SK-N-SH (cell line): ENCODE measurements around the gene CYP3A5. TPM values are rescaled to one million over a fixed set of nuclear protein-coding genes. Genes with fewer than 3 reads are reported as not detected.

ENCODE experiments used
- CTCF ChIA-PET: fragments of 300-600, 350-600 bp; formaldehyde crosslinking; extraction: SDS; loops from one replicate; lab custom pipeline; 2021; lab: Yijun Ruan, JAX
- POLR2A ChIA-PET: fragments of 350-600 bp; sonication (Branson Sonifier 250); formaldehyde crosslinking; extraction: SDS; loops from one replicate; lab custom pipeline; 2020; ENCODE audit warnings: antibody characterized with exemption, inconsistent platforms; lab: Yijun Ruan, JAX
- DNase-seq: peaks from one replicate; pipeline ENCODE4 v3.0.0; 2012
- H2AFZ ChIP-seq: fragments of 200-600 bp; sonication (generic); 2 replicates; pipeline ENCODE4 v1.8.1; 2016; ENCODE audit warnings: antibody characterized with exemption, mild to moderate bottlenecking, low read depth
- H3F3A ChIP-seq: fragments of 200-600 bp; sonication (generic); replicated peaks from 2 replicates; pipeline ENCODE3; 2016; ENCODE audit warnings: antibody characterized with exemption, mild to moderate bottlenecking; ENCODE audit not compliant: insufficient read depth
- H3K27ac ChIP-seq, 2 experiments: fragments of 200-500 bp in 1 of 2; fragments of 200-600 bp in 1 of 2; sonication (Bioruptor generic) in 1 of 2; sonication (generic), shearing (Covaris generic) in 1 of 2; 2 replicates each; pipeline versions ENCODE4 v1.5.1 to v1.6.1; 2014 to 2016; ENCODE audit warnings: low read depth in 2 of 2, inconsistent platforms in 1 of 2, low read length in 1 of 2, mild to moderate bottlenecking in 1 of 2, mixed read lengths in 1 of 2
- H3K27me3 ChIP-seq: fragments of 200-600 bp; sonication (generic), shearing (Covaris generic); 2 replicates; pipeline ENCODE4 v1.6.1; 2016; ENCODE audit warnings: mixed run types; ENCODE audit not compliant: insufficient read depth
- H3K36me3 ChIP-seq, 2 experiments: fragments of 200-500 bp in 1 of 2; fragments of 200-600 bp in 1 of 2; sonication (Bioruptor generic) in 1 of 2; sonication (generic) in 1 of 2; replicated peaks in 1 of 2; 2 replicates each; pipeline versions ENCODE3 to v1.5.1; 2014 to 2016; ENCODE audit warnings: low read length in 1 of 2, mild to moderate bottlenecking in 1 of 2; ENCODE audit not compliant: insufficient read depth in 2 of 2, control insufficient read depth in 1 of 2
- H3K4me1 ChIP-seq, 2 experiments: fragments of 200-500 bp in 1 of 2; fragments of 200-600 bp in 1 of 2; sonication (Bioruptor generic) in 1 of 2; sonication (generic), shearing (Covaris generic) in 1 of 2; 2 replicates each; pipeline versions ENCODE4 v1.5.1 to v1.6.1; 2014 to 2016; ENCODE audit warnings: low read depth in 1 of 2, low read length in 1 of 2, mixed run types in 1 of 2; ENCODE audit not compliant: insufficient read depth in 2 of 2, control insufficient read depth in 1 of 2
- H3K4me2 ChIP-seq: fragments of 200-600 bp; sonication (generic), shearing (Covaris generic); 2 replicates; pipeline ENCODE4 v1.6.1; 2017; ENCODE audit warnings: mixed run types
- H3K4me3 ChIP-seq, 2 experiments: fragments of 200-500 bp in 1 of 2; fragments of 200-600 bp in 1 of 2; sonication (Bioruptor generic) in 1 of 2; sonication (generic), shearing (Covaris generic) in 1 of 2; 2 replicates each; pipeline versions ENCODE4 v1.5.1 to v1.8.1; 2014 to 2016; ENCODE audit warnings: low read depth in 2 of 2, inconsistent platforms in 1 of 2, low read length in 1 of 2, mild to moderate bottlenecking in 1 of 2, mixed read lengths in 1 of 2, moderate library complexity in 1 of 2
- H3K79me2 ChIP-seq: fragments of 200-600 bp; sonication (generic); 2 replicates; pipeline ENCODE4 v1.8.1; 2017; ENCODE audit warnings: mild to moderate bottlenecking; ENCODE audit not compliant: insufficient read depth
- H3K9ac ChIP-seq: fragments of 200-600 bp; sonication (generic); 2 replicates; pipeline ENCODE4 v1.6.1; 2017; ENCODE audit warnings: mixed run types
- H3K9me2 ChIP-seq: fragments of 200-600 bp; sonication (generic); 2 replicates; pipeline ENCODE4 v1.6.1; 2017; ENCODE audit warnings: mixed run types
- H3K9me3 ChIP-seq: fragments of 200-600 bp; sonication (generic); 2 replicates; pipeline ENCODE4 v1.6.1; 2017; ENCODE audit warnings: mixed run types, mild to moderate bottlenecking, moderate library complexity
- H4K20me1 ChIP-seq: fragments of 200-600 bp; sonication (generic); 2 replicates; pipeline ENCODE4 v1.6.1; 2017; ENCODE audit warnings: mild to moderate bottlenecking, mixed run types; ENCODE audit not compliant: insufficient read depth
- EZH2phosphoT487 ChIP-seq: fragments of 200-600 bp; sonication (generic); IDR thresholded peaks from 2 replicates; pipeline ENCODE4 v1.6.1; 2017; ENCODE audit warnings: low read depth, mixed run types, mild to moderate bottlenecking, antibody characterized with exemption, moderate library complexity, borderline replicate concordance
- FOXJ3 ChIP-seq: sonication (generic); formaldehyde crosslinking; IDR thresholded peaks from 2 replicates; pipeline ENCODE4 v1.5.1; 2020; ENCODE audit warnings: mild to moderate bottlenecking, missing genetic modification reagents
- GATA2 ChIP-seq: sonication (generic); formaldehyde crosslinking; IDR thresholded peaks from 2 replicates; pipeline ENCODE4 v1.5.0; 2020; ENCODE audit warnings: mild to moderate bottlenecking, missing genetic modification reagents
- MXI1 ChIP-seq: IDR thresholded peaks from 2 replicates; pipeline ENCODE4 v1.6.1; 2012; ENCODE audit warnings: mild to moderate bottlenecking, low read depth, low read length, improper control_type of control experiment
- NRF1 ChIP-seq: IDR thresholded peaks from 2 replicates; pipeline ENCODE4 v1.6.1; 2012; ENCODE audit warnings: low read depth, mild to moderate bottlenecking, low read length
- PBX3 ChIP-seq: IDR thresholded peaks from 2 replicates; pipeline ENCODE4; 2012
- RFX5 ChIP-seq: IDR thresholded peaks from 2 replicates; pipeline ENCODE4 v1.6.1; 2012; ENCODE audit warnings: mild to moderate bottlenecking, improper control_type of control experiment, low read length
- SIN3A ChIP-seq: IDR thresholded peaks from 2 replicates; pipeline ENCODE4 v1.6.1; 2012; ENCODE audit warnings: low read depth, mild to moderate bottlenecking, low read length, moderate library complexity, borderline replicate concordance
- SMC3 ChIP-seq: IDR thresholded peaks from 2 replicates; pipeline ENCODE4 v1.6.1; 2012; ENCODE audit warnings: low read depth, low read length, improper control_type of control experiment
- WGBS: methylation state at CpG from one replicate; pipeline ENCODE4 v1.1.6; 2017; ENCODE audit warnings: low lambda C conversion rate; 5-methylcytosine and 5-hydroxymethylcytosine counted together
- polyA plus RNA-seq, 3 experiments: library from polyadenylated mRNA; depleted of rRNA; stranded (reverse); fragments of >200 nt; gene quantifications; 2 replicates each; pipeline ENCODE4 v1.2.3, GENCODE V29; 2012
- TF ChIP-seq, protein P1 (sequence below): IDR thresholded peaks from 2 replicates; pipeline ENCODE4 v1.4.0; 2012; ENCODE audit warnings: low read depth
- TF ChIP-seq, protein P2 (sequence below): fragments of 200-600 bp; sonication (generic); IDR thresholded peaks from 2 replicates; pipeline ENCODE4 v1.6.1; 2017; ENCODE audit warnings: antibody characterized with exemption, mild to moderate bottlenecking, moderate library complexity

The CYP3A5 gene
- polyA plus RNA-seq, 1 of the 3 experiments (the other 2 are of a cell fraction) = 0.25 TPM

DNA sequence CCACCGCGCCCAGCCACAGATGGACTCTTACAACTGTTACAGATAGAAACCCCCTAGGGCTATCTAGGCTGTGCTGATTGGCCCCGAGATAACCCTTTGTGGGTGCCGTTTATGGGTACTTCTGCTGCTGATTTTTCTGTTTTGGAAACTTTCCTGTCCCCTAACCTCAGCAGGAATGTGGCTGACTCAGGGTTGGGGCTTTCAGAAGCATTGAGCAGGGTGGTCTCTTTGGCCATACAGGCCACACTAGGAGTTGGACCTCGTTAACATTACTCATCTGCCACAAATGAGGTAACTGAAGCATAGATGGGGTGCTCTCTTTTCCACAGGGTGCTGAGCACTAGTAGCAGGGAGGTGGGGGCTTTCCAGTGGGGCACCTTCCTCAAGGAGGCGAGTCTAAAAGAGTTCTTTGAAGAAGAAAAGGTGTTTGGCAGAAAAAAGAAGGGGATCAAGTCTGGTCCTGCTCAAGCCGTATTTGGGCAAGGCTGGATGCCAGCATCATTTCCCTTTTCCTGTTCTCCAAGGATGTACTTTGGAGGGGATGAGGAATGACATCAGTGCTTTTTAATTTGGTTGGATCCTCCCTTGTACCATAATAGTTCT lies 56.6 kb downstream of the CYP3A5 start:
- Histone ChIP-seq H3K9me3 (no peaks in the 10 kb centered on the region), H3K9me2 (no peaks in the 10 kb centered on the region)
- 86% methylated on average over 7 of the region's 7 CpGs for WGBS

GRCh38 chr7:99622596-99622995 lies 57.2 kb downstream of the CYP3A5 start:
- Histone ChIP-seq H3K36me3 (peaks cover 77 to 90% of the 10 kb centered on the region in 2 experiments), H3K9me2 (no peaks in the 10 kb centered on the region), H3K27me3 (no peaks in the 10 kb centered on the region), H2AFZ (no peak overlapping the region), H4K20me1 (no peaks in the 10 kb centered on the region), H3K27ac (no peak overlapping the region), H3K4me2 (no peak overlapping the region), H3K4me3 (no peak overlapping the region), H3K9ac (no peak overlapping the region), H3F3A (peaks cover 15% of the 10 kb centered on the region), H3K9me3 (no peaks in the 10 kb centered on the region), H3K79me2 (peaks cover 37% of the 10 kb centered on the region), H3K4me1 (peaks cover 5% of the 10 kb centered on the region in 2 experiments; a peak in 3 of 4 replicates)
- ChIA-PET POLR2A (no interaction called here), CTCF (interaction anchor here (1.1 to 1.2 kb wide), 2 partner anchors 18 to 42 kb away, joined by 3 to 5 read pairs; no protein-coding TSS in a partner anchor)
- 95% methylated on average over 10 of the region's 10 CpGs for WGBS
- TF ChIP-seq NRF1 = no peak
- TF ChIP-seq, protein P1, sequence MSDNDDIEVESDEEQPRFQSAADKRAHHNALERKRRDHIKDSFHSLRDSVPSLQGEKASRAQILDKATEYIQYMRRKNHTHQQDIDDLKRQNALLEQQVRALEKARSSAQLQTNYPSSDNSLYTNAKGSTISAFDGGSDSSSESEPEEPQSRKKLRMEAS = no peak
- TF ChIP-seq RFX5 = no peak
- no peak for TF ChIP-seq SMC3
- TF ChIP-seq PBX3 = no peak
- TF ChIP-seq, protein P2, sequence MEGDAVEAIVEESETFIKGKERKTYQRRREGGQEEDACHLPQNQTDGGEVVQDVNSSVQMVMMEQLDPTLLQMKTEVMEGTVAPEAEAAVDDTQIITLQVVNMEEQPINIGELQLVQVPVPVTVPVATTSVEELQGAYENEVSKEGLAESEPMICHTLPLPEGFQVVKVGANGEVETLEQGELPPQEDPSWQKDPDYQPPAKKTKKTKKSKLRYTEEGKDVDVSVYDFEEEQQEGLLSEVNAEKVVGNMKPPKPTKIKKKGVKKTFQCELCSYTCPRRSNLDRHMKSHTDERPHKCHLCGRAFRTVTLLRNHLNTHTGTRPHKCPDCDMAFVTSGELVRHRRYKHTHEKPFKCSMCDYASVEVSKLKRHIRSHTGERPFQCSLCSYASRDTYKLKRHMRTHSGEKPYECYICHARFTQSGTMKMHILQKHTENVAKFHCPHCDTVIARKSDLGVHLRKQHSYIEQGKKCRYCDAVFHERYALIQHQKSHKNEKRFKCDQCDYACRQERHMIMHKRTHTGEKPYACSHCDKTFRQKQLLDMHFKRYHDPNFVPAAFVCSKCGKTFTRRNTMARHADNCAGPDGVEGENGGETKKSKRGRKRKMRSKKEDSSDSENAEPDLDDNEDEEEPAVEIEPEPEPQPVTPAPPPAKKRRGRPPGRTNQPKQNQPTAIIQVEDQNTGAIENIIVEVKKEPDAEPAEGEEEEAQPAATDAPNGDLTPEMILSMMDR = no peak
- no peak for TF ChIP-seq FOXJ3 (CRISPR knock-in tag)
- no peak for TF ChIP-seq GATA2
- no peak for TF ChIP-seq EZH2phosphoT487
- no peak for TF ChIP-seq MXI1
- DNase-seq = no peak

More for the DNA sequence above, 56.6 kb downstream of the CYP3A5 start:
- Histone ChIP-seq H3K9ac (no peak overlapping the region), H4K20me1 (no peaks in the 10 kb centered on the region), H3K27ac (no peak overlapping the region), H3F3A (peaks cover 10% of the 10 kb centered on the region), H3K27me3 (no peaks in the 10 kb centered on the region), H3K4me1 (no peaks in the 10 kb centered on the region; a peak in 1 of 4 replicates), H3K79me2 (peaks cover 31% of the 10 kb centered on the region), H3K4me2 (no peak overlapping the region), H3K4me3 (no peak overlapping the region), H3K36me3 (peaks cover 82 to 95% of the 10 kb centered on the region in 2 experiments), H2AFZ (no peak overlapping the region)
- no peak for DNase-seq
- CTCF ChIA-PET = no interaction called here
- TF ChIP-seq FOXJ3 (CRISPR knock-in tag) = no peak
- no peak for TF ChIP-seq SIN3A
- POLR2A ChIA-PET = no interaction called here
